Myocyte (in vitro differentiated cells): Measurements from ENCODE around the gene JPH3. TPM values are rescaled to one million over a fixed set of nuclear protein-coding genes. Genes with fewer than 3 reads are reported as not detected.

ENCODE experiments used
- DNase-seq: peaks from one replicate; pipeline ENCODE4 v3.0.0-alpha.2; 2012; ENCODE audit warnings: low read depth
- total RNA-seq: library from RNA; depleted of rRNA; stranded (reverse); fragments of >200 nt; gene quantifications from 2 replicates; pipeline ENCODE4 v1.2.3, GENCODE V29; 2014

The JPH3 gene
- total RNA-seq, 1 donor from 2014 or later = not detected

GRCh38 chr16:87694441-87695125 lies 92.3 kb downstream of the JPH3 start:
- DNase-seq = peak; percentile 13

- no peak for DNase-seq
Measured at GRCh38 chr16:87695534-87695933, 93.2 kb downstream of the JPH3 start.

GRCh38 chr16:87696726-87697125 lies 94.4 kb downstream of the JPH3 start:
- DNase-seq = no peak

GRCh38 chr16:87697256-87697655 lies 94.9 kb downstream of the JPH3 start:
- no peak for DNase-seq

- DNase-seq = no peak
Measured at GRCh38 chr16:87697792-87698191, 95.5 kb downstream of the JPH3 start.

GRCh38 chr16:87698241-87698640 lies 95.9 kb downstream of the JPH3 start:
- DNase-seq = no peak

- no peak for DNase-seq
Measured at GRCh38 chr16:87698676-87699199, 96.4 kb downstream of the JPH3 start.

- no peak for DNase-seq
Measured at GRCh38 chr16:87700406-87701077, 98.2 kb downstream of the JPH3 start.

- DNase-seq = no peak
Measured at GRCh38 chr16:87701078-87701460, 98.8 kb downstream of the JPH3 start.

- DNase-seq = no peak
Measured at GRCh38 chr16:87701505-87701921, 99.2 kb downstream of the JPH3 start.

GRCh38 chr16:87702325-87702811 lies 100.1 kb downstream of the JPH3 start:
- peak; percentile 21 for DNase-seq

GRCh38 chr16:87703071-87703470 lies 100.8 kb downstream of the JPH3 start:
- no peak for DNase-seq

- no peak for DNase-seq
Measured at GRCh38 chr16:87703835-87704375, 101.6 kb downstream of the JPH3 start.

- DNase-seq = no peak
Measured at GRCh38 chr16:87704754-87705353, 102.5 kb downstream of the JPH3 start.

- no peak for DNase-seq
Measured at GRCh38 chr16:87705771-87706277, 103.5 kb downstream of the JPH3 start.

- peak; percentile 24 for DNase-seq
Measured at GRCh38 chr16:87706278-87707000, 104.1 kb downstream of the JPH3 start.

GRCh38 chr16:87707097-87707496 lies 104.8 kb downstream of the JPH3 start:
- no peak for DNase-seq

- DNase-seq = no peak
Measured at GRCh38 chr16:87707714-87708580, 105.6 kb downstream of the JPH3 start.

GRCh38 chr16:87708881-87709638 lies 106.8 kb downstream of the JPH3 start:
- DNase-seq = no peak
